ENCODE data around the gene STT3A. TPM values are rescaled to one million over a fixed set of nuclear protein-coding genes. Genes with fewer than 3 reads are reported as not detected.

STT3A gene
- total and polyA plus RNA-seq, 2 of the 13 experiments (the other 11 are each of a cell fraction or from before 2014, with no cell fraction given): 229 to 319 TPM

- TF ChIP-seq, protein P1, sequence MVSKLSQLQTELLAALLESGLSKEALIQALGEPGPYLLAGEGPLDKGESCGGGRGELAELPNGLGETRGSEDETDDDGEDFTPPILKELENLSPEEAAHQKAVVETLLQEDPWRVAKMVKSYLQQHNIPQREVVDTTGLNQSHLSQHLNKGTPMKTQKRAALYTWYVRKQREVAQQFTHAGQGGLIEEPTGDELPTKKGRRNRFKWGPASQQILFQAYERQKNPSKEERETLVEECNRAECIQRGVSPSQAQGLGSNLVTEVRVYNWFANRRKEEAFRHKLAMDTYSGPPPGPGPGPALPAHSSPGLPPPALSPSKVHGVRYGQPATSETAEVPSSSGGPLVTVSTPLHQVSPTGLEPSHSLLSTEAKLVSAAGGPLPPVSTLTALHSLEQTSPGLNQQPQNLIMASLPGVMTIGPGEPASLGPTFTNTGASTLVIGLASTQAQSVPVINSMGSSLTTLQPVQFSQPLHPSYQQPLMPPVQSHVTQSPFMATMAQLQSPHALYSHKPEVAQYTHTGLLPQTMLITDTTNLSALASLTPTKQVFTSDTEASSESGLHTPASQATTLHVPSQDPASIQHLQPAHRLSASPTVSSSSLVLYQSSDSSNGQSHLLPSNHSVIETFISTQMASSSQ (IDR thresholded peaks at IDR 0.05; ENCODE audit: low read depth): no peak
- TF ChIP-seq, protein P1 (CRISPR knock-in tag; IDR thresholded peaks at IDR 0.05; ENCODE audit: borderline replicate concordance): peak; percentile 78; the same call in 1 of the 2 replicates
- TF ChIP-seq ONECUT2 (CRISPR knock-in tag; IDR thresholded peaks at IDR 0.05): 0 out of 2 replicates have a peak, but pooled peaks have one; percentile 24
- TF ChIP-seq ZNF44 (CRISPR knock-in tag; IDR thresholded peaks at IDR 0.05): peak; percentile 80; the same call in 1 of the 2 replicates
- no peak for TF ChIP-seq GTF2F1 (IDR thresholded peaks at IDR 0.05; ENCODE audit: low read length)
- TF ChIP-seq ZNF629 (CRISPR knock-in tag; conservative IDR thresholded peaks at IDR 0.05): 0 out of 2 replicates have a peak, but pooled peaks have one; percentile 33
- TF ChIP-seq RFX5 (IDR thresholded peaks at IDR 0.05; ENCODE audit: low read depth, low read length): no peak
- TF ChIP-seq FIP1L1 (IDR thresholded peaks at IDR 0.05; ENCODE audit: borderline replicate concordance, insufficient read depth, low read depth, low read length): no peak
- peak; percentile 90 for TF ChIP-seq ZNF232 (CRISPR knock-in tag; IDR thresholded peaks at IDR 0.05; ENCODE audit: borderline replicate concordance)
- peak; percentile 78 for TF ChIP-seq KLF11 (CRISPR knock-in tag; IDR thresholded peaks at IDR 0.05)
- peak; percentile 81 for TF ChIP-seq IKZF4 (CRISPR knock-in tag; IDR thresholded peaks at IDR 0.05; ENCODE audit: borderline replicate concordance, low read depth, not compliant biosample characterization)
- TF ChIP-seq ZNF275 (CRISPR knock-in tag; IDR thresholded peaks at IDR 0.05; ENCODE audit: borderline replicate concordance): peak; percentile 97
- no peak; the same call in 1 of the 2 replicates for TF ChIP-seq WIZ (CRISPR knock-in tag; IDR thresholded peaks at IDR 0.05)
- TF ChIP-seq ZNF839 (CRISPR knock-in tag; IDR thresholded peaks at IDR 0.05; ENCODE audit: borderline replicate concordance): peak; percentile 43; the same call in 1 of the 2 replicates
- no peak for TF ChIP-seq NFE2L2 (IDR thresholded peaks at IDR 0.05; ENCODE audit: low read length)
- no peak for TF ChIP-seq RELA (CRISPR knock-in tag; IDR thresholded peaks at IDR 0.05)
- TF ChIP-seq FOXA1 (IDR thresholded peaks at IDR 0.05): no peak
- no peak; the same call in 1 of the 2 replicates for TF ChIP-seq FOXA1 (CRISPR knock-in tag; IDR thresholded peaks at IDR 0.05)
- peak; percentile 70; the same call in 1 of the 2 replicates for TF ChIP-seq ZNF503 (CRISPR knock-in tag; IDR thresholded peaks at IDR 0.05)
- 0 out of 2 replicates have a peak, but pooled peaks have one; percentile 74 for TF ChIP-seq ZNF615 (CRISPR knock-in tag; IDR thresholded peaks at IDR 0.05; ENCODE audit: borderline replicate concordance)
- TF ChIP-seq NFIC (IDR thresholded peaks at IDR 0.05; ENCODE audit: low read length): peak; percentile 47; the same call in 1 of the 2 replicates
- peak; percentile 66; the same call in 1 of the 2 replicates for TF ChIP-seq ZNF614 (CRISPR knock-in tag; IDR thresholded peaks at IDR 0.05; ENCODE audit: borderline replicate concordance)
- TF ChIP-seq SMARCC2 (IDR thresholded peaks at IDR 0.05): no peak
- no peak for TF ChIP-seq ZNF674 (CRISPR knock-in tag; IDR thresholded peaks at IDR 0.05; ENCODE audit: low read depth)
Observed at GRCh38 chr11:125625630-125626287, 33.1 kb downstream of the STT3A start (continued).
